Subcutaneous abdominal adipose tissue (tissue), 5 donors: Measurements from ENCODE around the gene TMEM234.

Experiments used
- H3K27ac ChIP-seq: one replicate; pipeline ENCODE4 v1.7.0; 2013; ENCODE audit warnings: low read depth, mild to moderate bottlenecking, inconsistent platforms, low read length, moderate library complexity
- H3K27me3 ChIP-seq, 5 donors: one replicate each; pipeline ENCODE4 v1.7.0; 2013; ENCODE audit warnings: low read length in 5 of 5, inconsistent platforms in 1 of 5; ENCODE audit not compliant: control insufficient read depth in 5 of 5, insufficient read depth in 4 of 5
- H3K36me3 ChIP-seq, 5 donors: one replicate each; pipeline ENCODE4 v1.7.0; 2013; ENCODE audit warnings: low read length in 5 of 5; ENCODE audit not compliant: control insufficient read depth in 5 of 5, insufficient read depth in 5 of 5
- H3K4me1 ChIP-seq, 5 donors: one replicate each; pipeline ENCODE4 v1.7.0; 2013; ENCODE audit warnings: low read length in 5 of 5, mild to moderate bottlenecking in 3 of 5, moderate library complexity in 1 of 5; ENCODE audit not compliant: control insufficient read depth in 5 of 5, insufficient read depth in 5 of 5
- H3K4me3 ChIP-seq, 5 donors: one replicate each; pipeline ENCODE4 v1.7.0; 2013; ENCODE audit warnings: low read length in 5 of 5, low read depth in 1 of 5
- H3K9ac ChIP-seq, 5 donors: one replicate each; pipeline ENCODE4 v1.7.0; 2013; ENCODE audit warnings: low read length in 5 of 5, mild to moderate bottlenecking in 4 of 5, moderate library complexity in 3 of 5
- H3K9me3 ChIP-seq, 5 donors: one replicate each; pipeline ENCODE4 v1.7.0; 2013; ENCODE audit warnings: low read length in 5 of 5; ENCODE audit not compliant: control insufficient read depth in 5 of 5
- donor health status: healthy.
- donor health status: healthy.
- donor health status: healthy.
- donor health status: healthy.
- donor health status: healthy.

TMEM234 gene

GRCh38 chr1:32250893-32251716 lies 29.0 kb upstream of the TMEM234 start, which contains the start of gene LCK:
Gene LCK, plus strand, starts transcription at chr1:32251265. Its CDS starts 23,065 bp downstream, at chr1:32274330.
- H3K27ac ChIP-seq: peak within 1 kb of the TSS; percentile 69
- peak within 1 kb of the TSS in 3 of 5 donors; percentile 6 to 38 (median 31) for H3K4me3 ChIP-seq
- no peaks in the 10 kb centered on the region for H3K36me3 ChIP-seq
- H3K9ac ChIP-seq: peak within 1 kb of the TSS in 2 of 5 donors; percentile 4 to 64
- peaks cover 0 to 7% (median 3%) of the 10 kb centered on the region in 5 donors for H3K27me3 ChIP-seq
- peaks cover 8 to 70% (median 36%) of the 10 kb centered on the region in 5 donors for H3K4me1 ChIP-seq
- H3K9me3 ChIP-seq: no peaks in the 10 kb centered on the region

DNA sequence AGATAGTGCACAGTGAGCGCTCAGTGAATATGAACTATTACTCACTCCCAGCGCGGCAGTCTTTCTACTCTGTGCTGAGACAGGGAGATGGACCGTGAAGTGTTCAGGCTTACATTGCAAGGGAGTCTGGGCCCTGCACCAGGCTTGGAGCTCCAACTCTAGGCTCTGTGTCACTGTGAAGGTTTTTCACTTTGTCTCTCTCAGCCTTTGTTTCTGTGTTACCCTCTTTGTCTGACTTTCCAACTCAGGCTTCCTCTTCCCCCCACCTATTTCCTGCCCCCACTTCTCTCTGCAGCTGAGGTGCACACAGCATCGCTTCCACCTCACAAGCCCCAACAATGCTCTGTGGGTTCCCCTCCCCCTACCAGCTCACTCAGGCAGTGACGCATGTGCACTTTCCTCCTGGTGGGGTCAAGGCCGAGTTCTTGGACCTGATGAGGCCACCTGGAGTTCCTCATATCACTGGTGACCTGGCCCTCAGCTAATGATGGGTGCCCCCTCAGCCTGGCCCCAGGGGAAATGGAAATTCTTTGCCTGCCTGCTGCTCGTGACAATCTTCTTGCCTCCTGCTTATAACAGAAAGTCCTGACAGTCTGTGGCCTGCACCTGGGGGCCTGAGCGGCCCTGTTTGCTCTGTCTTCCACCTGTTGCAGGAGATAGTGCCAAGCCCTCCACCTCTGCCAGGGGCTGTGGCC lies 27.8 kb upstream of the TMEM234 start:
- peak overlapping the region in 1 of 5 donors; percentile 11 for H3K4me3 ChIP-seq
- peak overlapping the region in 1 of 5 donors; percentile 64 for H3K9ac ChIP-seq
- peaks cover 8 to 71% (median 36%) of the 10 kb centered on the region in 5 donors for H3K4me1 ChIP-seq
- H3K27me3 ChIP-seq: peaks cover 0 to 7% (median 3%) of the 10 kb centered on the region in 5 donors
- no peaks in the 10 kb centered on the region for H3K36me3 ChIP-seq
- H3K27ac ChIP-seq: peak overlapping the region; percentile 69
- no peaks in the 10 kb centered on the region for H3K9me3 ChIP-seq

GRCh38 chr1:32247983-32248889 lies 26.1 kb upstream of the TMEM234 start:
- H3K4me1 ChIP-seq: peaks cover 6 to 67% (median 36%) of the 10 kb centered on the region in 5 donors

GRCh38 chr1:32247452-32247851 lies 25.3 kb upstream of the TMEM234 start:
- no peaks in the 10 kb centered on the region for H3K36me3 ChIP-seq
- peak overlapping the region in 1 of 5 donors; percentile 4 for H3K4me3 ChIP-seq
- peaks cover 4 to 69% (median 34%) of the 10 kb centered on the region in 5 donors for H3K4me1 ChIP-seq
- peak overlapping the region in 1 of 5 donors; percentile 35 for H3K9ac ChIP-seq
- peaks cover 0 to 6% (median 3%) of the 10 kb centered on the region in 5 donors for H3K27me3 ChIP-seq
- H3K27ac ChIP-seq: peak overlapping the region; percentile 84
- no peaks in the 10 kb centered on the region for H3K9me3 ChIP-seq

More at GRCh38 chr1:32247983-32248889, 26.1 kb upstream of the TMEM234 start:
- Histone ChIP-seq H3K27ac (peak overlapping the region; percentile 84), H3K36me3 (no peaks in the 10 kb centered on the region), H3K27me3 (peaks cover 0 to 6% (median 3%) of the 10 kb centered on the region in 5 donors), H3K9me3 (no peaks in the 10 kb centered on the region), H3K4me3 (peak overlapping the region in 2 of 5 donors; percentile 4 to 22), H3K9ac (peak overlapping the region in 1 of 5 donors; percentile 35)

DNA sequence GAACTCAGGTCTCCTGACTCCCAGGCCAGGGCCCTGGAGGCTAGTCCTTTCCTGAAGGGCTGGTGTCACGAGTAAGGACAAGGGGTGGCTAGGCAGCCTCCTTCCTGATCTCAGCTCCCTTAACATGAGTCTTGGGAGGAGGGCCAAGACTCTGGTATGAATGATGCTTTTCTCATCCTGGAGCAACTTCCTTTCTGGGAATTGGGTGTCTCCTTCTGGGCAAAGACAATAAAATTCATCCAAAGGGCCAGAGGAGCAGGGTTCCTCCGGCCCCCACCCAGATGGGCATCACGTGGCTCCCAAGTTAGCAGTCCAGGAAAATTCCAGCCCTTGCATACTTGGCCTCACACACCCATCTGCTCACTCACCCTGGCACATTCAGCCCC lies 24.7 kb upstream of the TMEM234 start, which contains the start of gene FAM167B:
FAM167B (plus strand) TSS at position 335 of the 386 bp plus-strand sequence. CDS start 200 bp downstream, outside the sequence.
- H3K9me3 ChIP-seq: no peaks in the 10 kb centered on the region
- H3K27ac ChIP-seq: peak within 1 kb of the TSS; percentile 84
- H3K4me1 ChIP-seq: peaks cover 2 to 66% (median 34%) of the 10 kb centered on the region in 5 donors
- H3K4me3 ChIP-seq: peak within 1 kb of the TSS in 1 of 5 donors; percentile 4
- H3K27me3 ChIP-seq: peaks cover 0 to 5% (median 2%) of the 10 kb centered on the region in 5 donors
- H3K36me3 ChIP-seq: no peaks in the 10 kb centered on the region
- peak within 1 kb of the TSS in 1 of 5 donors; percentile 35 for H3K9ac ChIP-seq

- Histone ChIP-seq H3K9me3 (no peaks in the 10 kb centered on the region), H3K27ac (no peak overlapping the region)
Observed at GRCh38 chr1:32242341-32242851, 20.2 kb upstream of the TMEM234 start.

GRCh38 chr1:32241001-32241763 lies 19.0 kb upstream of the TMEM234 start:
- Histone ChIP-seq H3K4me3 (peak overlapping the region; percentile 73 to 81 (median 76)), H3K4me1 (peaks cover 0 to 36% (median 28%) of the 10 kb centered on the region in 5 donors), H3K27ac (peak overlapping the region; percentile 57), H3K27me3 (peaks cover 0 to 8% (median 0%) of the 10 kb centered on the region in 5 donors), H3K9me3 (no peaks in the 10 kb centered on the region), H3K36me3 (peaks cover 0 to 3% (median 0%) of the 10 kb centered on the region in 5 donors), H3K9ac (peak overlapping the region in 4 of 5 donors; percentile 46 to 75 (median 68))

More at GRCh38 chr1:32242341-32242851, 20.2 kb upstream of the TMEM234 start:
- Histone ChIP-seq H3K36me3 (peaks cover 0 to 3% (median 0%) of the 10 kb centered on the region in 5 donors), H3K27me3 (peaks cover 0 to 8% (median 0%) of the 10 kb centered on the region in 5 donors), H3K4me3 (peak overlapping the region in 2 of 5 donors; percentile 4 to 13), H3K9ac (peak overlapping the region in 1 of 5 donors; percentile 43), H3K4me1 (peaks cover 0 to 48% (median 32%) of the 10 kb centered on the region in 5 donors)

- peaks cover 0 to 8% (median 0%) of the 10 kb centered on the region in 5 donors for H3K27me3 ChIP-seq
- H3K4me1 ChIP-seq: peaks cover 0 to 33% (median 28%) of the 10 kb centered on the region in 5 donors
- peaks cover 0 to 5% (median 0%) of the 10 kb centered on the region in 5 donors for H3K36me3 ChIP-seq
- H3K9ac ChIP-seq: peak overlapping the region; percentile 16 to 75 (median 63)
- H3K27ac ChIP-seq: peak overlapping the region; percentile 57
- H3K4me3 ChIP-seq: peak overlapping the region; percentile 73 to 81 (median 76)
- H3K9me3 ChIP-seq: no peaks in the 10 kb centered on the region
Observed at GRCh38 chr1:32240140-32240951, 18.2 kb upstream of the TMEM234 start.
